Measurements from ENCODE around the gene RALBP1. TPM values are rescaled to one million over a fixed set of nuclear protein-coding genes. Genes with fewer than 3 reads are reported as not detected.

RALBP1 gene
- total RNA-seq, 1 experiment from 2014 or later = 66.2 TPM

DNA sequence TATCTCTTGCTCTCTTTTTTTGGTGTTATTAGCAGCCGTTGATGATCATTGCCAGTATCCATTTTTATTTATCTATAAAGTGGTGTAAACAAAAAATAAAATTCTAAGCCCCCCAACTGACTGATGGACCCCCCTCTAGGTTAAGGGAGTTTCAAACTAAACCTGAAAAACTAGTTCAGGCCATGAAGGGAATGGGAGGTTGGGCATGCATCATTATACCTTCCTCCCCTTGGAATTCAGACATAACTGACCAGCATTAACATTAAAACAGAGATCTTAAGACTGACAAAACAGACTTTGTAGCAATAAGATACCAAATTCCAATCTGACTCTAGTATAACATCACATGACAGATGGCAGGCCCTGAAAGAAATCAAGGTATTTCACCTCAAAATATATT is 20.2 kb downstream of the RALBP1 start:
- no TSS peak for BruUV-seq (replicated peaks)
- peaks cover 85% of the 10 kb centered on the region for H3K79me2 ChIP-seq (ENCODE audit: insufficient read depth, low read length)
- no peaks in the 10 kb centered on the region for H3K9me2 ChIP-seq (ENCODE audit: insufficient read depth)
- DNase-seq (ENCODE audit: low read depth, low spot score) = no peak
- H4K20me1 ChIP-seq (ENCODE audit: insufficient read depth) = no peaks in the 10 kb centered on the region
- TF ChIP-seq CBX3 (IDR thresholded peaks at IDR 0.05; ENCODE audit: low read depth) (no peak), CEBPB (IDR thresholded peaks at IDR 0.05; ENCODE audit: low read depth) (no peak), JUND (IDR thresholded peaks at IDR 0.05) (no peak), EZH2phosphoT487 (IDR thresholded peaks at IDR 0.05; ENCODE audit: borderline replicate concordance) (no peak), RAD21 (IDR thresholded peaks at IDR 0.05; ENCODE audit: low read depth) (no peak)
- TF ChIP-seq, protein P1, sequence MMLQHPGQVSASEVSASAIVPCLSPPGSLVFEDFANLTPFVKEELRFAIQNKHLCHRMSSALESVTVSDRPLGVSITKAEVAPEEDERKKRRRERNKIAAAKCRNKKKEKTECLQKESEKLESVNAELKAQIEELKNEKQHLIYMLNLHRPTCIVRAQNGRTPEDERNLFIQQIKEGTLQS (IDR thresholded peaks at IDR 0.05) = no peak
- TF ChIP-seq, protein P2, sequence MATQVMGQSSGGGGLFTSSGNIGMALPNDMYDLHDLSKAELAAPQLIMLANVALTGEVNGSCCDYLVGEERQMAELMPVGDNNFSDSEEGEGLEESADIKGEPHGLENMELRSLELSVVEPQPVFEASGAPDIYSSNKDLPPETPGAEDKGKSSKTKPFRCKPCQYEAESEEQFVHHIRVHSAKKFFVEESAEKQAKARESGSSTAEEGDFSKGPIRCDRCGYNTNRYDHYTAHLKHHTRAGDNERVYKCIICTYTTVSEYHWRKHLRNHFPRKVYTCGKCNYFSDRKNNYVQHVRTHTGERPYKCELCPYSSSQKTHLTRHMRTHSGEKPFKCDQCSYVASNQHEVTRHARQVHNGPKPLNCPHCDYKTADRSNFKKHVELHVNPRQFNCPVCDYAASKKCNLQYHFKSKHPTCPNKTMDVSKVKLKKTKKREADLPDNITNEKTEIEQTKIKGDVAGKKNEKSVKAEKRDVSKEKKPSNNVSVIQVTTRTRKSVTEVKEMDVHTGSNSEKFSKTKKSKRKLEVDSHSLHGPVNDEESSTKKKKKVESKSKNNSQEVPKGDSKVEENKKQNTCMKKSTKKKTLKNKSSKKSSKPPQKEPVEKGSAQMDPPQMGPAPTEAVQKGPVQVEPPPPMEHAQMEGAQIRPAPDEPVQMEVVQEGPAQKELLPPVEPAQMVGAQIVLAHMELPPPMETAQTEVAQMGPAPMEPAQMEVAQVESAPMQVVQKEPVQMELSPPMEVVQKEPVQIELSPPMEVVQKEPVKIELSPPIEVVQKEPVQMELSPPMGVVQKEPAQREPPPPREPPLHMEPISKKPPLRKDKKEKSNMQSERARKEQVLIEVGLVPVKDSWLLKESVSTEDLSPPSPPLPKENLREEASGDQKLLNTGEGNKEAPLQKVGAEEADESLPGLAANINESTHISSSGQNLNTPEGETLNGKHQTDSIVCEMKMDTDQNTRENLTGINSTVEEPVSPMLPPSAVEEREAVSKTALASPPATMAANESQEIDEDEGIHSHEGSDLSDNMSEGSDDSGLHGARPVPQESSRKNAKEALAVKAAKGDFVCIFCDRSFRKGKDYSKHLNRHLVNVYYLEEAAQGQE (IDR thresholded peaks at IDR 0.05; ENCODE audit: low read depth) = no peak
- RAD21 ChIA-PET (ENCODE audit: low non-redundant PET in 1 of 2, low total read pairs in 2 of 2, uncharacterized antibody in 2 of 2, unreplicated experiment in 2 of 2) = no interaction called here
- POLR2A ChIA-PET = no interaction called here
- CTCF ChIA-PET = no interaction called here
- no peak overlapping the region for H3K4me2 ChIP-seq (ENCODE audit: low read length)
- H3K9ac ChIP-seq (ENCODE audit: low read length) = no peak overlapping the region
- no peak overlapping the region for H2AFZ ChIP-seq (ENCODE audit: low read depth, low read length, poor library complexity, severe bottlenecking)
- no peaks in the 10 kb centered on the region for H3K9me3 ChIP-seq (ENCODE audit: control insufficient read depth in 1 of 2, insufficient read depth in 1 of 2, low read depth in 1 of 2, low read length in 2 of 2)
- H3K27me3 ChIP-seq (ENCODE audit: insufficient read depth, low read length) = no peaks in the 10 kb centered on the region
- no peak overlapping the region for H3K27ac ChIP-seq (ENCODE audit: low read depth, low read length)
- no peak for ATAC-seq
- intact Hi-C loops (cut with micrococcal nuclease) = no loop called here
- no peak overlapping the region for H3K4me3 ChIP-seq (replicated peaks in 1 of 2; ENCODE audit: low read depth in 1 of 2, low read length in 2 of 2)
- H3K36me3 ChIP-seq (ENCODE audit: control insufficient read depth in 1 of 2, insufficient read depth in 2 of 2, low read length in 2 of 2) = no peaks in the 10 kb centered on the region; a peak in 1 of 4 replicates
- peaks cover 0 to 16% of the 10 kb centered on the region in 2 experiments; a peak in 1 of 4 replicates for H3K4me1 ChIP-seq (ENCODE audit: control insufficient read depth in 1 of 2, insufficient read depth in 2 of 2, low read length in 2 of 2)
